ENCODE measurements around the gene LMNA.
"Not testable (repeated sequence)": the region's sequence is repeated elsewhere in the genome, so short reads cannot be mapped to it uniquely, and the experiment has no call there.

The LMNA gene

GRCh38 chr1:156104861-156105832 is 9.4 kb upstream of the LMNA start:
- no peak for DNase-seq

DNA sequence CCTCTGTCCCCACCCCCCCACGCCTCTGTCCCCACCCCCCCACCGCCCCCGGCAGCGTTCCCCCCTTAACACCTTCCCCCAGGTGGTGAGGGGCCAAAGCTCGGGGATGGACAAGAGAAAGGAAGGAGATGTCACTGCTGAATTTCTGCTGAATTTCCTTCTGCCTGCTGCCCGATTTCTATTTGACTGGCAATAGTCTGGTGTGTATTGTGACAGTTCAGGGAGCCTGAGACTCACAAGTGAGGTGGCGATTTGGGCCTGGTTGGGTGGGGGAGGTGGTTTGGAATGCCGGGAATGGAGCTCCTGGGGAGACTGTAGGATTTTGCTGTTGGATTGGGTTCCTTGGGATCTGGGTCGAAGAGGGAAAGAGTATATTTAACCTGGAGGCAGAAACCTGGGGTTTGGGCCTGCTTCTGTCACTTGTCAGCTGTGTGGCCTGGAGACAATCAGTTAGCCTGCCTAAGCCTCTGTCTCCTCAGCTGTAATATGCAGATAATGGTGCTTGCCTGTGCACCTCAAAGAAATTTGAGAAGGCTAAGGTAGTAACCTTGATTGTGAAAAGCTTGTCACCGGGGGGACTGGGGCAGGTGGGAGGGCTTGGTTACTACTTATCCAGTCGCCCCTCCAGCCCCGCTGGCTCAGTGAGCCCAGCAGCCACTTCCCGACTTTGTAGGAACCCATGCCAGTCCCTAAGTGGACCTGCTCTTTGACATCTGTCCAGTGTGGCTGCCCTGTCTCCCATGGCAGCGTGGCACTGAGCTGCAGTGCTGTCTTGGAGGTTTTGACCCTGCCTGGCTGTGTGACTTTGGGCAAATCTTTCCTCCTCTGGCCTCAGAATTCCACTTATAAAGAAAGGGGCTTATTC is 7.7 kb upstream of the LMNA start:
- DNase-seq, result peak; percentile 69

DNA sequence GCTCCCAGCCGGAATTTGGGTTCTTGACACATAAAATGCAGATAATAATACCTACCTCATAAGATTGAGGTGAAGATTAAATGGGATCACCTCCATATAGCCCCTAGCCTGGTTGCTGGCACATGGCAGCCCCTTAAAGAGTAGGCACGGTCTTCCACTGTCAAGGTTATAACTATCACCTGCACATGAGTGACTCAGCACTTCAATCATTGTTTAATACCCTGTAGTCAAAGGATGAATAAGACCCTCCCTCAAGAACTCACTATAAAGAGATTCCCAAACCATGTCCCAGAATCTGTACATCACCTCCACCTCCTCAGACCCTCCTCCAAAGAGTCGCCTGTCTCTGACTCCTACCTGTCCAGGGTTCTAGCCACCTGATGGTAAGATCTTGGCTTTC is 6.5 kb upstream of the LMNA start:
- DNase-seq, result no peak

DNA sequence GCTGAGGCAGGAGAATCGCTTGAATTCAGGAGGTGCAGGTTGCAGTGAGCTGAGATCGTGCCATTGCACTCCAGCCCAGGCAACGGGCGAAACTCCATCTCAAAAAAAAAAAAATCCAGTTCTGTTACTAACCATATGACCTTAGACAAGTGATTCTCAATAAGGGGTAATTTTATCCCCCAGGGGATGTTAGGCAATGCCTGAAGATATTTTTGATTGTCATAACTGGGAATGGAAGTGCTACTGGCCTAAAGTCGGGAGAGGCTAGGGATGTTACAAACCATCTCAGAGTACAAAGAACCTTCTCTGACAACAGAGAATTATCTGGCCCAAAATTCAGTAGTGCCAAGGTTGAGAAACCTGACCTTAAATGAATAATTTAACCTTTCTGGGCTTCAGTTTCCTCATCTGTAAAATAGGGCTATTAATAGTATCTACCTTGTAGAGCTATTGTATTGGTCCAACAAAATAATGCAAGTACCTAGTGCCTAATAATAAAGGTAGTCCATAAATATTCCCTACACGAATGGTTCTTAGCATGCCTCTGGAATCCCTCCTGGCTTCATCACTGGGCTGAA is 5.8 kb upstream of the LMNA start:
- DNase-seq, result no peak

DNA sequence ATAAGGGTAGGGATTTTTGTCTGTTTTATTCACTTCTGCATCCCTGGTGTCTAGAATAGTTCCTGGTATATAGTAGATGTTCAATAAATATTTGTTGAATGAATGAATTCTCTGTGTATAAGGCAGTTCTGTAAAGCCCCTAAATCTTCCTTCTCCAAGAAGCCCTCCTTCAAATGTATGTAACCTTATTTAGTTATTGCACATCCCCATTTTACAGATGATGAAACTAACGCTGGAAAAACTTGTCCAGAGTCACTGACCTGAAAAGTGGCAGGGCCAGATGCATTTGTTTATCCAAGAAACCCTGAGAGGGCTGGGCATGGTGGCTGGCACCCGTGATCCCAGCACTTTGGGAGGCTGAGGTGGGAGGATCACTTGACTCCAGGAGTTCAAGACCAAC is 4.3 kb upstream of the LMNA start:
- no peak for DNase-seq

GRCh38 chr1:156111355-156111962 is 3.1 kb upstream of the LMNA start:
- no peak for DNase-seq

DNA sequence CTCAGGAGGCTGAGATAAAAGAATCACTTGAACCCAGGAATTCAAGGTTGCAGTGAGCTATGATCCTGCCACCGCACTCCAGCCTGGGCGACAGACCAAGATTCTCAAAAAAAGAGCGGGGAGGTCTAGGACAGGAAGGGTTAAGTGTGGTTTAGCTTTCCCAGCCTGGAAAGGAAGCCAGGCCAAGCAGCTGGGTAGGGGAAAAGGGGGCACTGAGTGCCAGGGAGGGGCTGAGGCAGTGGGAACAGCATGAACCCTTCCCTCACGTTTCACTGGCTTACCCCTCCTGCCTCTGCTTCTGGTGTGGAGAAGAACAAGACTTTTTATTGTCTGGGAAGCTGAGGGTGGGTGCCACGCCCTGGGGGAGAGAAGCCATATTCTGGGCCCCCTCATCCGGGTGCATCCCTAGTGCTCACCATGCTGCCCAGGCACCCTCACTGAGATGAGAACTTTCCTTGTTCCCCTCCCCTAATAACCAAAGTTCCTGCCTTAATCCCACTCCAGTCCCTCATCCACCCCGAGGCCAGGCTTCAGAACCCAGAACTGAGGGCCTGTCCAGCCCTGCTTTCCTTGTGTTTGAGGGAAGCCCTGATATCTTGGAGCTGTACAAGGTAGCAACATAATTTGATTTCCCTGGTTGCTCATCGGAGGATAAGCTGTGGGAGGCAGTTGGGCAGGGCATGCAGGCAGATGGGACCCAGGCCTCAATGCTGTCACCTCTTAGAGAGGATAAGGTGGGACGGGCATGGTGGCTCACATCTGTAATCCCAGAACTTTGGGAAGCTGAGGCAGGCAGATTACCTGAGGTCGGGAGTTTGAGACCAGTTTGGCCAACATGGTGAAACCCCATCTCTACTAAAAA is 2.0 kb upstream of the LMNA start:
- no peak for DNase-seq

DNA sequence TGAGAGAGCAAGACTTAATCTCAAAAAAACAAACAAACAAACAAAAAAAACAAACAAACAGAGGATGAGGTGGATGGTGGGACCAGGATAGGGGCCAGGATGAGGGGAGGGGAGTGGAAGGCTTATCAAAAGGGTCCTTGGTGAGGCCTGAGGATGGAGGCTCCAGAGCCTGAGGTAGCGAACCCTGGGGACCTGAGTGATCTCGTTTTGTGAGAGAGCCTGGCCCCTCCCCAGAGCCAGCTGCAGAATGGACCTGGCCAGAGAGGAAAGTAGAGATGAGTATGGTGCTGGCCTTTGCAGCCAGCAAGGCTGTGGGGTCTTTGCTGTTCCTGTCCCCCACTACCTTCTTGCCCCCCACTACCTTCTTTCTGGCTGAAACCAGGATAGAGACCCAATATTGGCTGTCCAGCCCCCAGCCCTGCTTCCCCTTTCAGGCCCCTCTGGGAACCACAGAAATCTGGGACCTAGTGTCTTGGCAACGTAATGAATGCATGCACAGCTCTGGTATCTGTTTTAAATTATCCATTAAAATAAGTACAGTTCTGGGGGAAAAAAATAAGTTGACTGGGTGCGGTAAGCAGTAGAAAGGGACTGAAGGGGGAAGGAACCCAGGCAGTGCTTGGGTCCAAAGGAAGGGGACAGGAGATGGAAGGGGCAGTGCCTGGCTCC is 1.1 kb upstream of the LMNA start:
- DNase-seq, result no peak

DNA sequence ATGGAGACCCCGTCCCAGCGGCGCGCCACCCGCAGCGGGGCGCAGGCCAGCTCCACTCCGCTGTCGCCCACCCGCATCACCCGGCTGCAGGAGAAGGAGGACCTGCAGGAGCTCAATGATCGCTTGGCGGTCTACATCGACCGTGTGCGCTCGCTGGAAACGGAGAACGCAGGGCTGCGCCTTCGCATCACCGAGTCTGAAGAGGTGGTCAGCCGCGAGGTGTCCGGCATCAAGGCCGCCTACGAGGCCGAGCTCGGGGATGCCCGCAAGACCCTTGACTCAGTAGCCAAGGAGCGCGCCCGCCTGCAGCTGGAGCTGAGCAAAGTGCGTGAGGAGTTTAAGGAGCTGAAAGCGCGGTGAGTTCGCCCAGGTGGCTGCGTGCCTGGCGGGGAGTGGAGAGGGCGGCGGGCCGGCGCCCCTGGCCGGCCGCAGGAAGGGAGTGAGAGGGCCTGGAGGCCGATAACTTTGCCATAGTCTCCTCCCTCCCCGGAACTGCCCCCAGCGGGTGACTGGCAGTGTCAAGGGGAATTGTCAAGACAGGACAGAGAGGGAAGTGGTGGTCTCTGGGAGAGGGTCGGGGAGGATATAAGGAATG is 505 bp downstream of the LMNA start:
- peak; percentile 71 for DNase-seq

- DNase-seq, result peak; percentile 79
Measured at GRCh38 chr1:156115514-156116374, 1.2 kb downstream of the LMNA start.

GRCh38 chr1:156116731-156117130 is 2.2 kb downstream of the LMNA start:
- not testable (repeated sequence) for DNase-seq

- no peak for DNase-seq
Measured at GRCh38 chr1:156117414-156118176, 3.1 kb downstream of the LMNA start.

DNA sequence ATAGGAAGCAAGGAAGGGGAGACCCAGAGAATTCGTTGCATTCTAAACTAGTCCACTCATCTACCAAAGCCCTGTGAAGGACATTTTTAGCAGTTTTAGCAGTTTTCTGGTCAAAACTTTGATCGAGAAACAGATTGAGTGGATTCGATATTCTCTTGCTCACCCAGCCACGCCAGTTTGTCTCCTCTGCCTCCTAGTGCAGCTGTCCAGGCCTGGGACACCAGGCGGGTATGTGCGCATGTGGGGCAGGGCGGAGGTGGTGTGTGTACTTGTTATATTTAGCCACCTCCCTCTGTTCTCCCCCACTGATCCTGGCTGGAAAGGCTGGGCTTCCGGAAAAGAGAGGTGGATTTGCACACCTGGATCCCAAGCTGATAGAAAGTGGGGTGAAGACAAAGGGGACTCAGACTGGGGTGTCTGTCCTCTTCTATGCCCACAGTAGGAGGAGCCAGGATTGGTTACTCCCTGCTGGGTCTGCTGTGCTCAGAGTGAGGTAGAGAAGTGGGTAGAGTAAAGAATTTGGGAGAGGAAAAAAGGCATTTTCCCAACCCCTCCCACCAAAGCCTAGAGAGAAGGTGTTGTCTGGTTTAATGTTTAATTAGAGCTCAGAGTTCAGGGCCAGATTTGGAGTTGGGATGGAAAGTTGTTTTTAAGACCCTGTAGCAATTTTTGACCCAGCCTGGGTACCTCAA is 3.8 kb downstream of the LMNA start:
- no peak for DNase-seq

- DNase-seq, result no peak
Measured at GRCh38 chr1:156119503-156120209, 5.1 kb downstream of the LMNA start.

DNA sequence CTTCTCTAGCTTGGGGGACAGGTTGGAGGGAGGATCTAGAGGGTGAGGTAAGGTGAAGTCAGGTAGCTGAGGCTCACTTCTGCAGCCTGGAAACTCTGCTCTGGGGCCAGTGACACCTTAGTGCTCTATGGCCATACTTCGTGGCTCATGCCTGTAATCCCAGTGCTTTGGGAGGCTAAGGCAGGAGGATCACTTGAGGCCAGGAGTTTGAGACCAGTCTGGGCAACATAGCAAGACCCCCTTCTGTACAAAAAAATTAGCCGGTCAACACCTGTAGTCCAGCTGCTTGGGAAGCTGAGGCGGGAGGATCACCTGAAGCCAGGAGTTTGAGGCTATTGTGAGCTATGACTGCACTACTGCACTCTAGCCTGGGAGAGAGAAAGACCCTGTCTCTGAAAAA is 5.8 kb downstream of the LMNA start:
- DNase-seq, result no peak

DNA sequence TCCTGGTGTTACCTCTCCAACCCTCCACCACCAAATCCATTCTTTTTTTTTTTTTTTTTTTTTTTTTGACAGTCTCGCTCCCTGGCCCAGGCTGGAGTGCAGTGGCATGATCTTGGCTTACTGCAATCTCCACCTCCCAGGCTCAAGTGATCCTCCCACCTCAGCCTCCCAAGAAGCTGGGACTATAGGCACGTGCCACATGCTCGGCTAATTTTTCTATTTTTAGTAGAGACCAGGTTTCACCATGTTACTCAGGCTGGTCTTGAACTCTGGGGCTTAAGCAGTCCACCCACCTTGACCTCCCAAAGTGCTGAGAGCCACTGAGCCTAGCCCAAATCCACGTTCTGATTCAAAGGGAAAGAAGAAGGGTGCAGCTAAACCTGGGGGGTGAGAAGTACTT is 6.5 kb downstream of the LMNA start:
- DNase-seq, result not testable (repeated sequence)

DNA sequence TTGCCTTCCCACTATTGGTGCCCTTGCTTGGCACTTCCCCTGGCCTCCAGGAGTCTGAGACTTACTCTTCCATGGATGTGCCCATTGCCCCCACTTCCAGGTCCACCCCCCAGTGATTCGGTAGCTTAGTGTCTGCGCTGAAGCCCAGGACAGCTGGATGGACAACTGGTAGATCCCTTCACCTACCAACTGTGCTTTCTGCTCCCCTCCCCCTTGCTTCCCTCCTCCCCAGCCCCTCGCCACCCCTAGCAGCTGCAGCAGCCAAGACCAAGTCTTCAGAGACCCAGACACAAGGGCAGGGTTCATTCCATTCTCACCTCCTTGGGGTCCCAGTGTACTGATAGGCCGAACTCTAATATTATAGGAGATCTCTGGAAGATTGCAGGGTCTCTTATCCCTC is 6.9 kb downstream of the LMNA start:
- DNase-seq, result no peak

DNA sequence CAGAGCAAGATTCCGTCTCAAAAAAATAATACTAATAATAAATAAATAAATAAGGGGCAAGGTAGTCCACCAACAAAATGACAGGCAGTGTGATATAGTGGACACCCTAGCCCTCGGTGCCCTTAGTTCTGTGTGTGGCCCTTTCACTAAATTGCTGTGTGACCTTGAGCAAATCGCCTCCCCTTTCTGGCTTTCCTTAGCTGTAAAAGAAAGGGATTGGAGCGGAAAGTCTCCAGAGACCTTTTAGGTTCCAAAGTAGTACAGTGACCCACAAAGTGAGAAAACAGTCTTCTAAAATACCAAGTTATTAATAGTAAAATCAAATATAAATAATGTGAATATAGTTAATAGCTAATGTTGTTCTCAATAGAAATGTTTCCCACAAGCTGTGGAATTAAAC is 7.6 kb downstream of the LMNA start:
- DNase-seq, result no peak

All from eye (tissue), 1 donor.